Ishikawa (cell line): ENCODE data around the gene ESF1.

ENCODE experiments used
- CEBPB ChIP-seq: IDR thresholded peaks from 2 replicates; pipeline ENCODE4 v1.6.1; 2012
- CREB1 ChIP-seq: IDR thresholded peaks from 2 replicates; pipeline ENCODE4 v1.6.1; 2012; ENCODE audit warnings: low read depth
- EGR1 ChIP-seq: IDR thresholded peaks from 2 replicates; pipeline ENCODE4 v1.6.1; 2012
- EP300 ChIP-seq: IDR thresholded peaks from 2 replicates; pipeline ENCODE4 v1.6.1; 2012; ENCODE audit warnings: borderline replicate concordance
- FOXM1 ChIP-seq: IDR thresholded peaks from 2 replicates; pipeline ENCODE4 v1.6.1; 2012; ENCODE audit warnings: low read depth, borderline replicate concordance
- NFIC ChIP-seq: IDR thresholded peaks from 2 replicates; pipeline ENCODE4 v1.6.1; 2012
- RAD21 ChIP-seq: IDR thresholded peaks from 2 replicates; pipeline ENCODE4 v1.6.1; 2012; ENCODE audit warnings: low read depth
- REST ChIP-seq: IDR thresholded peaks from 2 replicates; pipeline ENCODE4 v1.6.1; 2012; ENCODE audit warnings: low read depth, mild to moderate bottlenecking
- TAF1 ChIP-seq: IDR thresholded peaks from 2 replicates; pipeline ENCODE4 v1.6.1; 2012; ENCODE audit warnings: low read depth, mild to moderate bottlenecking
- TCF12 ChIP-seq: IDR thresholded peaks from 2 replicates; pipeline ENCODE4 v1.6.1; 2012; ENCODE audit warnings: low read depth
- TEAD4 ChIP-seq: IDR thresholded peaks from 2 replicates; pipeline ENCODE4 v1.6.1; 2012
- YY1 ChIP-seq: IDR thresholded peaks from 2 replicates; pipeline ENCODE4 v1.6.1; 2012; ENCODE audit warnings: low read depth
- ZBTB7A ChIP-seq: IDR thresholded peaks from 2 replicates; pipeline ENCODE4 v1.6.1; 2012; ENCODE audit warnings: low read depth
- TF ChIP-seq, protein P1 (sequence below): IDR thresholded peaks from 2 replicates; pipeline ENCODE4 v1.6.1; 2012
- TF ChIP-seq, protein P2 (sequence below): IDR thresholded peaks from 2 replicates; pipeline ENCODE4 v1.6.1; 2012

Gene ESF1

DNA sequence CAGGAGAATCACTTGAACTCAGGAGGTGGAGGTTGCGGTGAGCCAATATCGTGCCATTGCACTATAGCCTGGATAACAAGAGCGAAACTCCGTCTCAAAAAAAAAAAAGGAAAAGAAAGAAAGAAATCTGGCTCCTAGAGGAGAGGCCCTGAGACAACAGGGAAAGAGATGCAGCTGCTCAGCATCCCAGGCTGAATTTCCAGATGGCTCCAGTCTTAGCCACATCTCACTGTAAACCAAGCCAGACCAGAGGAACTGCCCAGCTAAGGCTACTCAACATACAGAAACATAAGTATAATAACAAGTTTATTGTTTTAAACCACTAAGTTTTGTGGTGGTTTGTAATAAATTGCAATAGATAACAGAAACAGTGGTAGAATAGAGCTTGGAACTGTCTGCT is 107.5 kb downstream of the ESF1 start:
- no peak for TF ChIP-seq RAD21
- no peak for TF ChIP-seq TAF1
- TF ChIP-seq NFIC, result no peak
- TF ChIP-seq EP300, result no peak
- TF ChIP-seq EGR1, result no peak
- TF ChIP-seq ZBTB7A, result no peak
- TF ChIP-seq, protein P1, sequence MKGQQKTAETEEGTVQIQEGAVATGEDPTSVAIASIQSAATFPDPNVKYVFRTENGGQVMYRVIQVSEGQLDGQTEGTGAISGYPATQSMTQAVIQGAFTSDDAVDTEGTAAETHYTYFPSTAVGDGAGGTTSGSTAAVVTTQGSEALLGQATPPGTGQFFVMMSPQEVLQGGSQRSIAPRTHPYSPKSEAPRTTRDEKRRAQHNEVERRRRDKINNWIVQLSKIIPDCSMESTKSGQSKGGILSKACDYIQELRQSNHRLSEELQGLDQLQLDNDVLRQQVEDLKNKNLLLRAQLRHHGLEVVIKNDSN, result no peak
- no peak for TF ChIP-seq CEBPB
- TF ChIP-seq TCF12, result no peak
- TF ChIP-seq REST, result no peak
- TF ChIP-seq YY1, result no peak
- no peak for TF ChIP-seq TEAD4
- no peak for TF ChIP-seq CREB1
- TF ChIP-seq, protein P2, sequence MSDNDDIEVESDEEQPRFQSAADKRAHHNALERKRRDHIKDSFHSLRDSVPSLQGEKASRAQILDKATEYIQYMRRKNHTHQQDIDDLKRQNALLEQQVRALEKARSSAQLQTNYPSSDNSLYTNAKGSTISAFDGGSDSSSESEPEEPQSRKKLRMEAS, result no peak
- no peak for TF ChIP-seq FOXM1

DNA sequence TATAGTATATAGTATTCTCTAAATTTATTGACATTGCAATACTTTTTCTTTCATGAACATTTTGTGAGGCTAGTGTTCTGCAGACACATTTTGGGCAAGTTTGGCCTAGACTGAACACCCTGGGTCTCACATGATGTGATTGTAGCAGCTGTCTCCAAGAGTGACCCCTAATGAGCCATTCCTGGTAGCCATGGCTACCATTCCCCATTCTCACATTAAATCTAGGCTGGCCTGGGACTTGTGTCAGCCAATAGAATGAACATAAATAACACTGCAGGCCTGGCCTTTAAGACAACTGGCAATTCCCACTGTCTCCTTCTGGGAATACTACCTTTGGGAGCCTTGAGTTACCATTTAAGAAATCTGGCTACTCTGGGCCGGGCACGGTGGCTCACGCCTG is 108.0 kb downstream of the ESF1 start:
- no peak for TF ChIP-seq CREB1
- no peak for TF ChIP-seq YY1
- TF ChIP-seq TAF1, result no peak
- TF ChIP-seq ZBTB7A, result no peak
- TF ChIP-seq TCF12, result no peak

DNA sequence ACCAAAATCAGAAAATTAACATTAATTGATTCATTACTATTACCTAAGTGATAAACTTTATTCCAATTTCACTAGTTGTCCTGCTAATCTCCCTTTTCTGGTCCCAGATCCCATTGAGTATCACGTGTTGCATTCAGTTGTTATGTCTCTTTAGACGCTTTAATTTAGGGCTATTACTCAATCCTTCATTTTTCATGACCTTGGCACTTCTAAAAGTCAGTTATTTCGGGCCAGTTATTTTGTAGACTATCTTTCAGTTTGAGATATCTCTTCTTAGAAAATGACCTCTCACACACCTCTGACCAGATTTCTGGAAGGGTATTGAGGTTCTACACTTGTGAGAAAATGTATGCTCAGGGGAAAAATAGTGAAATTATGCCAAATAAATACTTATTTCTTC is 112.0 kb downstream of the ESF1 start:
- TF ChIP-seq, protein P1, result no peak
- TF ChIP-seq TCF12 (no peak), TEAD4 (no peak), YY1 (no peak), EP300 (no peak), NFIC (no peak), CEBPB (no peak), RAD21 (no peak), FOXM1 (no peak), REST (no peak), CREB1 (no peak), EGR1 (no peak), TAF1 (no peak), ZBTB7A (no peak)
- TF ChIP-seq, protein P2, result no peak

GRCh38 chr20:13671916-13672378 is 112.8 kb downstream of the ESF1 start:
- TF ChIP-seq YY1 (no peak), EGR1 (no peak), TEAD4 (no peak), NFIC (no peak), FOXM1 (no peak)
- TF ChIP-seq, protein P1, result no peak
- TF ChIP-seq, protein P2, result no peak

DNA sequence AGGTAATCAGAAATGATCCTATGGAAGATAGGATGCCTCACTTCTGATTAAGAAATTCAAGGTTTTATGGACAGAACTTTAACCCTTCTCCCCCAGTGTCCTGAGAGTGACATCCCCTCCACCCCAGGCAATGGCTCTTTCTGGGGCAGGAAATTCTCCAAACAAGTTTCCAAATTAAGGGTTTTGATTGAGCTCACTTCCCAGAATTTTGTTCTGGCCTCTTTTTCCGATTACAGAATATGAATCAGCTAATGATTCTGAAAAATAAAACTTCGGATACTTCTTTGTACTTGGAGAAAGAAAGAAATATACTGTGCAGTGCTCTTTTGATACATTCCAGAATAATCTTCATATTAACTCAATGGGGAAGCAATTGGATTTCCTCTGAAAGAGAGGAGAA is 113.2 kb downstream of the ESF1 start:
- TF ChIP-seq, protein P1, result no peak
- no peak for TF ChIP-seq EP300
- no peak for TF ChIP-seq EGR1
- TF ChIP-seq TAF1, result no peak
- TF ChIP-seq RAD21, result no peak

DNA sequence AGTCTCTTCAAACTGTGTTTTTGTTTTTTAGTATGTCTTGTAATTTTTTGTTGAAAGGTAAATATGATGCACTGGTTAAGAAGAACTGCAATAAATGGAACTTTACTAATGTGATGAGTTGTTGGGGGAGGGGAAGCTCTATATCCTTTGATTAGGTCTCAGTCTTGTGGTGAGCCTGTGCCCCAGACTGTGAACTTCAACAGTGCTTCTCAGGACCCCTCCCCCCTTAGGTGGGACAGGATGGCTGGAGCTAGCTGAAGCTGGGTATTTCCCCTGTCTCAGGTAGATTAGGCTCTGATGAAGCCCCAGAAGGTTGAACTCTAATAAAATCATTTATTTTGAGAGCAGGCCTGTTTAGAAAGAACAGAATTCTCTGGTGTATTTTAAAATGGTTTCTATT is 114.6 kb downstream of the ESF1 start:
- TF ChIP-seq EP300 (no peak), CREB1 (no peak), YY1 (no peak), FOXM1 (no peak), TCF12 (no peak), CEBPB (no peak), TAF1 (no peak)
- TF ChIP-seq, protein P1, result no peak
